RKO (cell line): ENCODE measurements around the gene HECTD4.
"Not testable (repeated sequence)": the region's sequence is repeated elsewhere in the genome, so short reads cannot be mapped to it uniquely, and the experiment has no call there.

Source experiments
- DNase-seq: peaks from one replicate; pipeline ENCODE4 v3.0.0-alpha.2; 2016; ENCODE audit warnings: low spot score

HECTD4 gene

GRCh38 chr12:112116232-112117060 lies 265.8 kb downstream of the HECTD4 start:
- no peak for DNase-seq

GRCh38 chr12:112115259-112116045 lies 266.8 kb downstream of the HECTD4 start:
- no peak for DNase-seq

DNA sequence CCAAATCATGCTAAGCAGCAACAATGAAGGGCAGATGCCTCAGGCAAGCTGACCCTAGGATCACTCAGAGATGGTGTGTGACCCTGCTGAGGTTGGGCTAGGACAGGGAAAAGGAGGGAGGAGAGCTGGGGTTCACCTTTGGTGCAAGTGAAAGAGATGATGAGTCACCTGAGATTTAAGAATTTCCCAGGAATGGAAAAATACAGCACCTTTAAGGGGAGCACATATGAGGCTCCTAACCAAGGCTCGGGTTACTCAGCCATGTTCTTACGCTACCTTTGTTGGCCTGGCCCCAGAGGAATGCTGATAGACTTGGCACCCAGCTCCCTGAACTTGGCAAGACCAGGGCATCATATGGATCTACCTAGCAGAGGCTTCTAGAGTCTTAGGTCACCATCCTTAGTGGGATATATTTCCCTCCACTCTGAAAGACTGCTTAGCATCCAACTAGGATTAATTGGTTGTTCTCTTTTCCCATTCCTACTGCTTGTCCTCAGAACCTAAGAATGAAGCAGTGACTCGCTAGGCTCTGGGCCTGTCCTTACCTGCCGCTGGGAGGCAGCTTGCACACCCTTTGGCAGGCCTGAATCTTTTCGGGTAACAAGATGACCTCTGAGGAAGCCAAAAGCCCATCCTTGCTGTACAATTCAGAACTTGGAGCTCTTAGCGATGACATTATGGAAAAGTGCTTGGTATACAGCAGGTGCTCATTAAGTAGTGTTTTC lies 269.7 kb downstream of the HECTD4 start:
- DNase-seq = no peak

- DNase-seq = no peak
Measured at GRCh38 chr12:112111931-112112330, 270.3 kb downstream of the HECTD4 start.

DNA sequence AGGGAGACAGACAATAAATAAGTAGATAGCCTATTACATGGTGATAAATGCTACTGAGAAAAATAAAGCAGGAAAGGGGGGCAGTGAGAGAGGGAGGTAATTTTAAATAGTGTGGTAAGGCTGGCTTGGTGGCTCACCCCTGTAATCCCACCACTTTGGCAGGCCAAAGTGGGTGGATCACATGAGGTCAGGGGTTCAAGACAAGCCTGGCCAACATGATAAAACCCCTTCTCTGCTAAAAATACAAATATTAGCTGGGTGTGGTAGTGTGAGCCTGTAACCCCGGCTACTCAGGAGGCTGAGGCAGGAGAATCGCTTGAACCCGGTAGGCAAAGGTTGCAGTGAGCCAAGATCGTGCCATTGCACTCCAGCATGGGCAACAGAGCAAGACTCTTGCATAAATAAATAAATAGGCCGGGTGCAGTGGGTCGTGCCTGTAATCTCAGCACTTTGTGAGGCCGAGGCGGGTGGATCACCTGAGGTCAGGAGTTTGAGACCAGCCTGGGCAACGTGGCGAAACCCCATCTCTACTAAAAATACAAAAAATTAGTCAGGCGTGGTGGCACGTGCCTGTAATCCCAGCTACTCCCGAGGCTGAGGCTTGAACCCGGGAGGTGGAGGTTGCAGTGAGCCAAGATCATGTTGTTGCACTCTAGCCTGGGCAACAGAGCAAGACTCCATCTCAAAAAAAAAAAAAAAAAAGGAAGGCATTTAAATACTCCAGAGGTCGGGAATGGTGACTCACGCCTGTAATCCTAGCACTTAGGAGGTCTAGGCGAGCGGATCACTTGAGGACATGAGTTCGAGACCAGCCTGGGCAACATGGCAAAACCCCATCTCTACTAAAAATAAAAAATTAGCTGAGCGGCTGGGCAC lies 271.2 kb downstream of the HECTD4 start:
- DNase-seq = not testable (repeated sequence)
